GM12891 (cell line): ENCODE measurements around the gene DYNLRB1. TPM values are rescaled to one million over a fixed set of nuclear protein-coding genes. Genes with fewer than 3 reads are reported as not detected.
A peak's percentile ranks its signal among the peaks of the same experiment; 100 is the strongest.
"Not testable (repeated sequence)": the region's sequence is repeated elsewhere in the genome, so short reads cannot be mapped to it uniquely, and the experiment has no call there.

Source experiments
- DNase-seq: peaks from one replicate; pipeline ENCODE4 v3.0.0; 2011; ENCODE audit warnings: low spot score; ENCODE audit not compliant: insufficient read length
- FAIRE-seq: peaks from 2 replicates; lab custom pipeline; 2011; peaks lifted over from hg19 to GRCh38; lab: Jason Lieb, UNC
- PAX5 ChIP-seq: IDR thresholded peaks from 2 replicates; pipeline ENCODE4 v1.6.1; 2011; ENCODE audit warnings: low read length, moderate library complexity, mild to moderate bottlenecking; ENCODE audit not compliant: insufficient read depth, severe bottlenecking
- POLR2A ChIP-seq: IDR thresholded peaks from 2 replicates; pipeline ENCODE4 v1.6.1; 2011; ENCODE audit warnings: low read depth, low read length, control low read depth
- POLR2AphosphoS5 ChIP-seq: IDR thresholded peaks from 2 replicates; pipeline ENCODE4 v1.6.1; 2011; ENCODE audit warnings: low read depth, low read length, control low read depth
- POU2F2 ChIP-seq: IDR thresholded peaks from 2 replicates; pipeline ENCODE4 v1.6.1; 2011; ENCODE audit warnings: low read depth, mild to moderate bottlenecking, control low read depth, low read length, moderate library complexity
- SPI1 ChIP-seq: IDR thresholded peaks from 2 replicates; pipeline ENCODE4 v1.6.1; 2011; ENCODE audit warnings: low read depth, low read length, control low read depth
- TAF1 ChIP-seq: IDR thresholded peaks from 2 replicates; pipeline ENCODE4 v1.6.1; 2011; ENCODE audit warnings: low read depth, low read length, control low read depth
- polyA plus RNA-seq: library from polyadenylated mRNA; unstranded; fragments of >200 nt; gene quantifications from one replicate; pipeline ENCODE4 v1.2.1, GENCODE V29; 2012; ENCODE audit warnings: low read depth, missing spikeins, inconsistent platforms; ENCODE audit not compliant: missing spikeins

The DYNLRB1 gene
- 186 TPM for polyA plus RNA-seq

DNA sequence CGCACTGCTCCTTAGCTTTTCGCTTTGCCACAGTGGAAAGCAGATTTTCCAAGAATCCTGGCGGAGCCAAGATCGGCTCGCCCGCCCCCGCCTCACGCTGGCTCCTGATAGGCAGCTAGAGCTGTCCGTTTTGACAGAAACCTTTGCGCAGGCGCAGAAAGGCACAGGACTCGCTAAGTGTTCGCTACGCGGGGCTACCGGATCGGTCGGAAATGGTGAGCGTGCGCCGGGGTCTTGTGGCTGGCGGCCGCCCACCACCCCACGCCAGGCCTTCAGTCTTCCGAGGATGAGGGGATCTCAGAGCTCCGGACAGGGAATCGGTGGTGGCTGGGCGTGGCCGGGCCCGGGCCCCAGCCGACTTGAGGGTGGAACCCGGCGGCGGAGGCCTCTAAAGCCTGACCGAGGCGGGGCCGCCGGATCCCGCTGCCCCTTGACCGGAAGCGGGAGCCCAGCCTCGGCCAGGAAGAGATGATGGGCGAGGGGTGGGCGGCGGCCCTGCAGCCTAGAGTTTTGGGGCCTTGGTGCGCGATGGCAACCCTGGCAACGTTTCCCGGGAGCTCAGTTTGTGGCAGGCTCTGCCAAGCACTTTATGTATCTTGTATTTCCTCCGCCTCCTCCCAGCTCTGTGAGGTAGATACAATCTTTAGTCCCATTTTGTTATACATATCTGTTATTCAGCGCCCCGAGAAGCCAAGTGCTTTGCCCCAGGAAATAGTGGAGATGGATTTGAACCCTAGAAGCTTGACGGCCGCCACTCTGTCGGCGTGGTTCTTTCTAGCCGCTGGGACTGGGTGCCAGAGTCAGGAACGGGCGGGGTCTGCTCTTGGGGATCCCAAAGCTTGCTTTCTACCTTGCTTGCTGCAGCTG is at the start of gene DYNLRB1:
Gene DYNLRB1 (plus strand): TSS at position 176 of the 867 bp plus-strand sequence. CDS start 37 bp downstream, at position 213.
- TF ChIP-seq POU2F2 (no peak; the same call in 1 of the 2 replicates), SPI1 (no peak), POLR2AphosphoS5 (0 out of 2 replicates have a peak, but pooled peaks have one; percentile 35), PAX5 (no peak), POLR2A (0 out of 2 replicates have a peak, but pooled peaks have one; percentile 27), TAF1 (no peak)
- peak; percentile 73 for DNase-seq
- peak; percentile 92 for FAIRE-seq

DNA sequence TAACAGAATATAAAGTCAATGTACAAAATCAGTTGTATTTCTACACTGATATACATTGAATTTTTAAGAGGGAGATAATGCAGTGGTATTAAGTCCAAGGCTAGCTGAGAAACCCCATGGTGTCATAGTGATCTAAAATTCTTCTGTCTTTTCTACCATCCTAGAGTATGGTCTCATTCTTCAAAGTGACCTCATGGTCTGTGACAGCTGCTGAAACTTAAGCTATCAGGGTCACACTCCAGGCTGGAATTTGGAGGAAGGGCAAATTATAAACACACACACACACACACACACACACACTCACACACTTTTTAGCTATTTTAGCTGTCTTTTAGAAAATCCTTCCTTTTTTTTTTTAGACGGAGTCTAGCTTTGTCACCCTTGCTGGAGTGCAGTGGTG is 47.3 kb upstream of the DYNLRB1 start:
- FAIRE-seq, result no peak
- DNase-seq, result no peak
- TF ChIP-seq POU2F2, result no peak
- TF ChIP-seq TAF1, result no peak
- no peak for TF ChIP-seq POLR2A
- no peak for TF ChIP-seq POLR2AphosphoS5
- TF ChIP-seq SPI1, result no peak
- no peak for TF ChIP-seq PAX5

GRCh38 chr20:34472246-34472925 is 43.8 kb upstream of the DYNLRB1 start:
- TF ChIP-seq POLR2AphosphoS5, result no peak
- TF ChIP-seq POLR2A, result no peak
- TF ChIP-seq TAF1, result no peak
- TF ChIP-seq POU2F2, result no peak
- TF ChIP-seq SPI1, result no peak
- no peak for TF ChIP-seq PAX5
- no peak for FAIRE-seq
- DNase-seq, result no peak

DNA sequence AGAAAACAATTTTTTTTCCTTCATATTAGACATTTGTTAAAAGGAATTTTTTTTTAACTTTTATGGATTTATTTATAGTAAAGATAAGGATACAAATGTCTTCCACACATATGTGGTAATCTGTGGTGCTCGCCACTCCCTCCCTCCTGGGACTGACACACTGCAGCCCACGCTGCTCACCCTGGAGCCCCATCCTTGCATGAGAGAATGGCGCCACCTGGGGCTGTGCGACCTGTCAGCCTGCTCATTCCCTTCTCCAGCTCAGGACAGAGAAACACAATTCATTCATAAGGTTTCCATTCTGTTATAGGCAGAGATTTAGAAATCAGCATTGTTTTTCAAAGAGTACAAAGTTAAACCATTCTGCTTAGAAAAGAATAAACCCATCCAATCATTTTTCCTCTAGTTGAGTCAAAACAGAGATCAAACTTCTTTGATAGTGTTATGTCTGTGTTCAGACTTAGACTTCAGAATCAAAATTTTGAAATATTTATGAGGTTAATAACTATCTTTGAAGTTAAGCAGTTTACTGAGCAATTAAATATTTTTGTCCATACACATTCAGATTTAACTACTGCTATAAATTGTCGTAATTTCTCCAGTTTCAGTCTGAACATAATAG is 42.8 kb upstream of the DYNLRB1 start:
- TF ChIP-seq TAF1, result no peak
- no peak for TF ChIP-seq PAX5
- TF ChIP-seq POLR2AphosphoS5, result no peak
- no peak for TF ChIP-seq SPI1
- TF ChIP-seq POU2F2, result no peak
- TF ChIP-seq POLR2A, result no peak
- FAIRE-seq (peak; percentile 92), DNase-seq (peak; percentile 22)

- FAIRE-seq (peak; percentile 80), DNase-seq (peak; percentile 34)
- TF ChIP-seq POLR2AphosphoS5 (no peak), PAX5 (no peak), TAF1 (no peak), POU2F2 (no peak), SPI1 (no peak), POLR2A (no peak)
These were observed 40.1 kb upstream of the DYNLRB1 start for GRCh38 chr20:34475979-34476736.

- FAIRE-seq (no peak), DNase-seq (no peak)
- no peak for TF ChIP-seq POLR2A
- TF ChIP-seq POLR2AphosphoS5, result no peak
- TF ChIP-seq TAF1, result no peak
- TF ChIP-seq SPI1, result no peak
- no peak for TF ChIP-seq PAX5
- no peak for TF ChIP-seq POU2F2
These were observed 36.6 kb upstream of the DYNLRB1 start for GRCh38 chr20:34479627-34480026.

- FAIRE-seq, result not testable (repeated sequence)
These were observed 34.1 kb upstream of the DYNLRB1 start for GRCh38 chr20:34482154-34482553.

GRCh38 chr20:34483585-34484220 is 32.5 kb upstream of the DYNLRB1 start:
- not testable (repeated sequence) for FAIRE-seq

More at GRCh38 chr20:34482154-34482553, 34.1 kb upstream of the DYNLRB1 start:
- DNase-seq, result not testable (repeated sequence)

DNA sequence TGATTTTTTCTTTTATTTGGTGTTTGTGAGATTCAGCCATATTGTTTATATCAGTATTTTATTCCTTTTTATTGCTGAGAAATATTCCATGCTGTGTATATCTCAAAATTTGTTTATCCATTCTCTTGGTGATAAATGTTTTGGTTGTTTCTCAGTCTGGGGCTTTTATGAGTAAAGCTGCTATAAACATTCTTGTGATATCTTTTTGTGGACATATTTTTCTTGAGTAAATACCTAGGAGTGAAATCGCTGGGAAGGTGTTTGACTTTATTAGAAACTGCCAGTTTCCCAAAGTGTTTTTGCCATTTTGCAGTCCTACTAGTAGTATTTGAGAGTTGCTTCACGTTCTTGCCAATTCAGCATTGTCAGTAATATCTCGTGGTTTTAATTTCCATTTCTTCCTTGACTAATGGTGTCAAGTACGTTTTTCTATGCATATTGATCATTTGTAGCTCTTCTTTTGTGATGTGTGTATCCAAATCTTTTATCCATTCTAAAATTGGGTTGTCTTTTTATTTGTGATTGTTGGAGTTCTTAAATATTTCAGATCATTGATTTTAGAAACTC is 31.1 kb upstream of the DYNLRB1 start:
- no peak for DNase-seq
- no peak for FAIRE-seq
- TF ChIP-seq SPI1 (no peak), PAX5 (no peak), POLR2AphosphoS5 (no peak), POU2F2 (no peak), POLR2A (no peak)

More at GRCh38 chr20:34483585-34484220, 32.5 kb upstream of the DYNLRB1 start:
- not testable (repeated sequence) for DNase-seq
